ENCODE results near the gene ZNF211. TPM values are rescaled to one million over a fixed set of nuclear protein-coding genes. Genes with fewer than 3 reads are reported as not detected.
A peak's percentile ranks its signal among the peaks of the same experiment; 100 is the strongest.

Gene ZNF211
- total RNA-seq, 1 experiment from 2014 or later = 10.1 TPM

- H3K9me3 ChIP-seq (ENCODE audit: low read length) = 0 out of 2 replicates have a peak, but pooled peaks cover 12% of the 10 kb centered on the region
- BruUV-seq (replicated peaks) = no TSS peak
Measured at GRCh38 chr19:57656346-57656745, 23.4 kb downstream of the ZNF211 start.

DNA sequence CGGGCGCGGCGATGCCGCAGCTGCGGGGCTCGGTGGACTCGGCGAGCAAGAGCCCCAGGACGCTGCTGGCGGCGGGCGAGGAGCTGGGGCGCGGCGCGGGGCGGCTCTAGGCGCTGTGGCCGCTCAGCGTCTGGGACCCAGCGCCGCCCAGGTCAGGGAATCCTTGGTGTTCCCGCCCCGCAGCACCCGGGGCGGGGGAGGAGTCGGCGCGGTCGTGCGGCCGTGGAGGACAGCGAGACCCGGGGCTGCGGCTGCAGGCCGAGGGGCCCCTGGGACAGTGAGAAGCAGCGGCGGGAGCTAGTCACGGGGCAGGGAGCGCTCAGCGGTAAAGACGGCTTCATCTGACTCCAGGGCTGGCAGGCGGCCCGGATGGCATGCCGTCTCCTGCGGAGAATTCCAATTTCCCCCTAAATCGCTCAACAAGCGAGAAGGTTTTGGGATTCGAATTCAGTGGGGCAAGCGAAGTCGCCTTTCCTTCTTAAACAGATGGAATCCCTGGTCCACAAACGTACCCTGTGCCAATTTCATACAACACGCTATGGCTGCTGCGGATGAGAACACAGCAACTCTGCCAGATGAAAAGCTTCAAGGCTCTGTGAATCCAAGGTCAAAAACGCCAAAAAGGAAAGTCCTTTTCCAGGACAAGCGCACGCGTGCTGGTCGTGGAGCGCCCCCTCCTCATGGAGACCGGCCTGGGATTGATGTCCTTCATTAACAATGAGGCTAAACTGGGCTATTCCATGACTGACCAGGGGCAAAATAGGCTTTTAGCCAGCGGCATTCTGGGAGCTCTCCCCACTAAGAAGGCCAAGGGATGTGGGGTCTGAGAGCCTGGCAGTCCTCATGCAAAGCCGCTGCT, 31.5 kb downstream of the ZNF211 start:
- no TSS peak for BruUV-seq (replicated peaks)
- no peak overlapping the region for H3K27ac ChIP-seq (ENCODE audit: low read length)
- H3K4me3 ChIP-seq (ENCODE audit: low read length) = peak overlapping the region; percentile 71
- ATAC-seq (peak; percentile 92), DNase-seq (peak; percentile 31)
- no peaks in the 10 kb centered on the region for H3K9me3 ChIP-seq (ENCODE audit: low read length)
- H3K9ac ChIP-seq (ENCODE audit: low read length) = no peak overlapping the region
- peaks cover 14% of the 10 kb centered on the region; the same call in 1 of the 2 replicates for H3K27me3 ChIP-seq (ENCODE audit: low read length)
- no peaks in the 10 kb centered on the region for H3F3A ChIP-seq (ENCODE audit: low read length, unreplicated experiment)
- peak overlapping the region; percentile 91 for H2AFZ ChIP-seq (ENCODE audit: low read length)
- no peaks in the 10 kb centered on the region for H3K36me3 ChIP-seq (ENCODE audit: low read depth, low read length)
- H3K4me2 ChIP-seq (ENCODE audit: low read length) = peak overlapping the region; percentile 92
- no peaks in the 10 kb centered on the region for H3K79me2 ChIP-seq (ENCODE audit: low read length)
- ChIA-PET POLR2A (ENCODE audit: unreplicated experiment) (no interaction called here), CTCF (no interaction called here)
- H4K20me1 ChIP-seq (ENCODE audit: low read length) = no peaks in the 10 kb centered on the region
- TF ChIP-seq EZH2phosphoT487 (IDR thresholded peaks at IDR 0.05; ENCODE audit: borderline replicate concordance, low read length) (no peak), EZH2 (IDR thresholded peaks at IDR 0.05; ENCODE audit: low read length, unreplicated experiment) (no peak)
- TF ChIP-seq, protein P1, sequence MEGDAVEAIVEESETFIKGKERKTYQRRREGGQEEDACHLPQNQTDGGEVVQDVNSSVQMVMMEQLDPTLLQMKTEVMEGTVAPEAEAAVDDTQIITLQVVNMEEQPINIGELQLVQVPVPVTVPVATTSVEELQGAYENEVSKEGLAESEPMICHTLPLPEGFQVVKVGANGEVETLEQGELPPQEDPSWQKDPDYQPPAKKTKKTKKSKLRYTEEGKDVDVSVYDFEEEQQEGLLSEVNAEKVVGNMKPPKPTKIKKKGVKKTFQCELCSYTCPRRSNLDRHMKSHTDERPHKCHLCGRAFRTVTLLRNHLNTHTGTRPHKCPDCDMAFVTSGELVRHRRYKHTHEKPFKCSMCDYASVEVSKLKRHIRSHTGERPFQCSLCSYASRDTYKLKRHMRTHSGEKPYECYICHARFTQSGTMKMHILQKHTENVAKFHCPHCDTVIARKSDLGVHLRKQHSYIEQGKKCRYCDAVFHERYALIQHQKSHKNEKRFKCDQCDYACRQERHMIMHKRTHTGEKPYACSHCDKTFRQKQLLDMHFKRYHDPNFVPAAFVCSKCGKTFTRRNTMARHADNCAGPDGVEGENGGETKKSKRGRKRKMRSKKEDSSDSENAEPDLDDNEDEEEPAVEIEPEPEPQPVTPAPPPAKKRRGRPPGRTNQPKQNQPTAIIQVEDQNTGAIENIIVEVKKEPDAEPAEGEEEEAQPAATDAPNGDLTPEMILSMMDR (conservative IDR thresholded peaks at IDR 0.05; ENCODE audit: low read depth, low read length) = no peak
- 0 out of 2 replicates have a peak, but pooled peaks cover 4% of the 10 kb centered on the region for H3K4me1 ChIP-seq (ENCODE audit: insufficient read depth, low read length)
- intact Hi-C loops (cut with micrococcal nuclease) = no loop called here
- H3K9me2 ChIP-seq (replicated peaks; ENCODE audit: low read length) = no peaks in the 10 kb centered on the region

More at GRCh38 chr19:57656346-57656745, 23.4 kb downstream of the ZNF211 start:
- no peaks in the 10 kb centered on the region for H3K36me3 ChIP-seq (ENCODE audit: low read depth, low read length)
- H4K20me1 ChIP-seq (ENCODE audit: low read length) = no peaks in the 10 kb centered on the region
- no peak for TF ChIP-seq EZH2 (IDR thresholded peaks at IDR 0.05; ENCODE audit: low read length, unreplicated experiment)
- TF ChIP-seq, protein P1 (conservative IDR thresholded peaks at IDR 0.05; ENCODE audit: low read depth, low read length) = no peak
- H3K9me2 ChIP-seq (replicated peaks; ENCODE audit: low read length) = no peaks in the 10 kb centered on the region
- H3K79me2 ChIP-seq (ENCODE audit: low read length) = no peaks in the 10 kb centered on the region
- POLR2A ChIA-PET (ENCODE audit: unreplicated experiment) = no interaction called here
- CTCF ChIA-PET = no interaction called here
- no peaks in the 10 kb centered on the region for H3F3A ChIP-seq (ENCODE audit: low read length, unreplicated experiment)
- H3K9ac ChIP-seq (ENCODE audit: low read length) = no peak overlapping the region
- DNase-seq (peak; percentile 25), ATAC-seq (no peak)
- no peak overlapping the region for H3K4me2 ChIP-seq (ENCODE audit: low read length)
- no peak overlapping the region for H3K4me3 ChIP-seq (ENCODE audit: low read length)
- H3K4me1 ChIP-seq (ENCODE audit: insufficient read depth, low read length) = no peaks in the 10 kb centered on the region
- peaks cover 15% of the 10 kb centered on the region; the same call in 1 of the 2 replicates for H3K27me3 ChIP-seq (ENCODE audit: low read length)
- H3K27ac ChIP-seq (ENCODE audit: low read length) = no peak overlapping the region
- no peak overlapping the region for H2AFZ ChIP-seq (ENCODE audit: low read length)
- intact Hi-C loops (cut with micrococcal nuclease) = no loop called here

DNA sequence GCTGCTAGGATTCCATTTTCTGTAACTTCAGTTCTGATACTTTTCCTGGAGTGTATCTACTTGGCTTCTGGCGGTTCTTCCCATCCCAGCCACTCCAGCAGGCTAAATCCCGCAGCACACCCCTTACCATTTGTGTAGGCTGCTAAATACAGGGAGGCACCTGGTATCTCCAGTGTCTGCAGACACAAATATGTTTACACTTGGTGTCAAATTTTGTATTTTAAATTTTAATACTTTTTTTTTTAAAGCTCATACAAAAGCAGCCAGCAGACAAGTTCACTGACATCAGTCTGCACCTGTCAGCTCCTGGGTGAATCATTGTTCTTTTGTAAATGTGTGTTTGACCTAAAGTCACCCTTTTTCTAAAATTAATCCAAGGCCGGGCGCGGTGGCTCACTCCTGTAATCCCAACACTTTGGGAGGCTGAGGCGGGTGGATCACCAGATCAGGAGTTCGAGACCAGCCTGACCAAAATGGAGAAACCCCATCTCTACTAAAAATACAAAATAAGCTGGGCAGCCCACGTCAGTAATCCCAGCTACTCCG, 32.4 kb downstream of the ZNF211 start:
- no peaks in the 10 kb centered on the region for H3K79me2 ChIP-seq (ENCODE audit: low read length)
- H2AFZ ChIP-seq (ENCODE audit: low read length) = no peak overlapping the region
- no peaks in the 10 kb centered on the region for H3K9me3 ChIP-seq (ENCODE audit: low read length)
- BruUV-seq (replicated peaks) = no TSS peak
- CTCF ChIA-PET = no interaction called here
- no peak for TF ChIP-seq EZH2phosphoT487 (IDR thresholded peaks at IDR 0.05; ENCODE audit: borderline replicate concordance, low read length)
- TF ChIP-seq, protein P1 (conservative IDR thresholded peaks at IDR 0.05; ENCODE audit: low read depth, low read length) = no peak
- TF ChIP-seq EZH2 (IDR thresholded peaks at IDR 0.05; ENCODE audit: low read length, unreplicated experiment) = no peak
- no peak overlapping the region for H3K4me2 ChIP-seq (ENCODE audit: low read length)
- H3K9ac ChIP-seq (ENCODE audit: low read length) = no peak overlapping the region
- intact Hi-C loops (cut with micrococcal nuclease) = no loop called here
- POLR2A ChIA-PET (ENCODE audit: unreplicated experiment) = no interaction called here
- no peaks in the 10 kb centered on the region for H4K20me1 ChIP-seq (ENCODE audit: low read length)
- DNase-seq (no peak), ATAC-seq (no peak)
- peaks cover 7% of the 10 kb centered on the region; the same call in 1 of the 2 replicates for H3K27me3 ChIP-seq (ENCODE audit: low read length)
- H3K36me3 ChIP-seq (ENCODE audit: low read depth, low read length) = no peaks in the 10 kb centered on the region
- H3F3A ChIP-seq (ENCODE audit: low read length, unreplicated experiment) = no peaks in the 10 kb centered on the region
- no peak overlapping the region for H3K4me3 ChIP-seq (ENCODE audit: low read length)
- no peaks in the 10 kb centered on the region for H3K9me2 ChIP-seq (replicated peaks; ENCODE audit: low read length)
- H3K4me1 ChIP-seq (ENCODE audit: insufficient read depth, low read length) = 0 out of 2 replicates have a peak, but pooled peaks cover 4% of the 10 kb centered on the region
- H3K27ac ChIP-seq (ENCODE audit: low read length) = no peak overlapping the region

Measured in PC-3 (cell line).